SK-N-SH treated with all-trans-retinoic acid at 6 μM for 48 hours (cell line): ENCODE results near the gene PSRC1.

Experiments
- ATAC-seq: fragments of 200-7000 bp; cut with Tn5 transposase; 3 replicates; pipeline ENCODE4 v1.9.1; 2020; ENCODE audit warnings: mild to moderate bottlenecking, moderate library complexity
- ARNTL ChIP-seq: fragments of 450-650 bp; formaldehyde crosslinking; IDR thresholded peaks from 2 replicates; pipeline ENCODE4 v1.5.0; 2020; ENCODE audit warnings: low read depth, mild to moderate bottlenecking, moderate library complexity, borderline replicate concordance
- CREB5 ChIP-seq: fragments of 250-450 bp; sonication (Bioruptor Pico); IDR thresholded peaks from 2 replicates; pipeline ENCODE4 v1.5.1; 2020; ENCODE audit warnings: low read depth, mild to moderate bottlenecking, moderate library complexity
- CSDC2 ChIP-seq: fragments of 250-450 bp; sonication (Bioruptor Pico); IDR thresholded peaks from 2 replicates; pipeline ENCODE4 v1.5.0; 2020; ENCODE audit warnings: mild to moderate bottlenecking, moderate library complexity
- CSRNP3 ChIP-seq: fragments of 250-450 bp; sonication (Bioruptor Pico); IDR thresholded peaks from 2 replicates; pipeline ENCODE4 v1.5.1; 2021; ENCODE audit warnings: mild to moderate bottlenecking, moderate library complexity
- ESRRG ChIP-seq: fragments of 250-450 bp; sonication (Bioruptor Pico); IDR thresholded peaks from 2 replicates; pipeline ENCODE4 v1.6.1; 2021; ENCODE audit warnings: mild to moderate bottlenecking
- GLIS3 ChIP-seq: fragments of 250-450 bp; sonication (Bioruptor Pico); IDR thresholded peaks from 2 replicates; pipeline ENCODE4 v1.5.0; 2020; ENCODE audit warnings: mild to moderate bottlenecking, moderate library complexity
- OSR1 ChIP-seq: fragments of 250-450 bp; sonication (Bioruptor Pico); IDR thresholded peaks from 2 replicates; pipeline ENCODE4 v1.8.0; 2022; ENCODE audit warnings: moderate library complexity, mild to moderate bottlenecking, inconsistent platforms
- PATZ1 ChIP-seq: fragments of 250-450 bp; sonication (Bioruptor Pico); IDR thresholded peaks from 2 replicates; pipeline ENCODE4 v1.8.0; 2020; ENCODE audit warnings: mild to moderate bottlenecking, moderate library complexity, borderline replicate concordance
- POU6F1 ChIP-seq: fragments of 250-450 bp; sonication (Bioruptor Pico); IDR thresholded peaks from 2 replicates; pipeline ENCODE4 v1.8.0; 2021; ENCODE audit warnings: low read depth, mild to moderate bottlenecking, moderate library complexity, borderline replicate concordance
- PPARA ChIP-seq: fragments of 250-450 bp; sonication (Bioruptor Pico); IDR thresholded peaks from 2 replicates; pipeline ENCODE4 v1.5.0; 2020; ENCODE audit warnings: mild to moderate bottlenecking, borderline replicate concordance
- RARB ChIP-seq: fragments of 250-450 bp; sonication (Bioruptor Pico); IDR thresholded peaks from 2 replicates; pipeline ENCODE4 v1.8.0; 2021; ENCODE audit warnings: mild to moderate bottlenecking, moderate library complexity
- SNAI2 ChIP-seq: fragments of 250-450 bp; sonication (Bioruptor Pico); IDR thresholded peaks from 2 replicates; pipeline ENCODE4 v1.5.0; 2020; ENCODE audit warnings: mild to moderate bottlenecking, moderate library complexity
- TCF4 ChIP-seq: fragments of 250-450 bp; sonication (Bioruptor Pico); IDR thresholded peaks from 2 replicates; pipeline ENCODE4 v1.8.0; 2021; ENCODE audit warnings: mild to moderate bottlenecking, moderate library complexity, borderline replicate concordance
- TOX ChIP-seq: fragments of 250-450 bp; sonication (Bioruptor Pico); IDR thresholded peaks from 2 replicates; pipeline ENCODE4 v1.8.0; 2021; ENCODE audit warnings: mild to moderate bottlenecking, moderate library complexity, borderline replicate concordance
- TSHZ2 ChIP-seq: fragments of 250-450 bp; sonication (Bioruptor Pico); IDR thresholded peaks from 2 replicates; pipeline ENCODE4 v1.5.0; 2020; ENCODE audit warnings: mild to moderate bottlenecking, moderate library complexity
- ZC3H10 ChIP-seq: fragments of 250-450 bp; sonication (Bioruptor Pico); IDR thresholded peaks from 2 replicates; pipeline ENCODE4 v1.5.1; 2021; ENCODE audit warnings: mild to moderate bottlenecking, moderate library complexity
- ZFP3 ChIP-seq: fragments of 250-450 bp; sonication (Bioruptor Pico); IDR thresholded peaks from 2 replicates; pipeline ENCODE4 v1.5.0; 2020; ENCODE audit warnings: mild to moderate bottlenecking, moderate library complexity

The PSRC1 gene

GRCh38 chr1:109269981-109270622 is 12.8 kb downstream of the PSRC1 start:
- ATAC-seq, result no peak
- TF ChIP-seq PATZ1 (CRISPR knock-in tag) (no peak), ZFP3 (CRISPR knock-in tag) (no peak), PPARA (CRISPR knock-in tag) (no peak), CSDC2 (CRISPR knock-in tag) (no peak), ESRRG (CRISPR knock-in tag) (no peak), CSRNP3 (CRISPR knock-in tag) (no peak), ZC3H10 (CRISPR knock-in tag) (no peak), RARB (no peak), GLIS3 (CRISPR knock-in tag) (no peak), CREB5 (CRISPR knock-in tag) (no peak), POU6F1 (no peak)

- TF ChIP-seq TSHZ2 (CRISPR knock-in tag), result no peak
- TF ChIP-seq ARNTL (CRISPR knock-in tag), result no peak
- TF ChIP-seq TCF4 (CRISPR knock-in tag), result no peak
- TF ChIP-seq PATZ1 (CRISPR knock-in tag), result no peak
- TF ChIP-seq OSR1, result no peak
- no peak for TF ChIP-seq TOX (CRISPR knock-in tag)
- TF ChIP-seq SNAI2 (CRISPR knock-in tag), result no peak
- no peak for ATAC-seq
Measured at GRCh38 chr1:109269212-109269980, 13.5 kb downstream of the PSRC1 start.
